Suprapubic skin (tissue), 4 donors: Measurements from ENCODE around the gene NDUFA12.

Experiments
- CTCF ChIP-seq, 2 donors: fragments of 200-600 bp in 1 of 2; fragments of 450-650 bp in 1 of 2; sonication (generic) in 1 of 2; IDR thresholded peaks; one replicate each; pipeline ENCODE4 v1.5.1; 2016 to 2019; ENCODE audit warnings: antibody characterized with exemption in 2 of 2, mild to moderate bottlenecking in 1 of 2, moderate library complexity in 1 of 2
- EP300 ChIP-seq: sonication (generic); formaldehyde crosslinking; IDR thresholded peaks from one replicate; pipeline ENCODE4 v1.6.1; 2017; ENCODE audit warnings: antibody characterized with exemption
- POLR2A ChIP-seq, 2 donors: fragments of 450-650 bp; IDR thresholded peaks; one replicate each; pipeline ENCODE4 v1.6.1; 2017; ENCODE audit warnings: antibody characterized with exemption in 2 of 2, mild to moderate bottlenecking in 2 of 2, moderate library complexity in 2 of 2
- POLR2AphosphoS5 ChIP-seq, 3 donors: sonication (generic); formaldehyde crosslinking; IDR thresholded peaks; one replicate each; pipeline ENCODE4 v1.6.1; 2017; ENCODE audit warnings: antibody characterized with exemption in 3 of 3

DNA sequence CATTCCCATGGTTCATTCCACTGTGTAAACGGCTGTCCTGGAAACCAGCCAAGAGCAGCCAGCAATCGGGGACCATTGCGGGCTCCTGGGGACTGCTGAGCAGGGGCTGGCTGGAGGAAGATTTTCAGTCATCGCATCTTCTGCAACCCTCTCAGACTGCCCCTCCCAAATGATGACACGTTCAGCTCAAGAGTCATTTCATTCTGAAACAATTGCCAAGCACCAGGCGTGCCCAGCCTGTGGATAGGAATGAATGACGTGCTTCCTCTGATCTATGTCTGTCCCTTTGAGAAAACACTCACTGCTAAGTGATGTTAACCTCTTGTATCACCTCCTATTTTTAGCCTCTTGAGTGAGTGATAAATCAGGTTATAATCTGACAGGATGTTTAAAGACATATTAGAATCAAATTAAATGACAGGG lies 62.0 kb downstream of the NDUFA12 start:
- TF ChIP-seq POLR2AphosphoS5 (IDR thresholded peaks at IDR 0.05) (peak in 1 of 3 donors; percentile 58), CTCF (IDR thresholded peaks at IDR 0.05) (no peak), POLR2A (IDR thresholded peaks at IDR 0.05) (no peak), EP300 (no peak)
